Activated naive CD4-positive, alpha-beta T cell treated with anti-CD3 and anti-CD28 coated beads for 36 hours (primary cell): ENCODE data around the gene PREB. TPM values are rescaled to one million over a fixed set of nuclear protein-coding genes. Genes with fewer than 3 reads are reported as not detected.

Experiments
- CTCF ChIA-PET: fragments of 350-600 bp; sonication (Branson Sonifier 250); formaldehyde crosslinking; loops from one replicate; lab custom pipeline; 2021; ENCODE audit warnings: antibody characterized with exemption; lab: Charles Lee
- DNase-seq: peaks from one replicate; pipeline ENCODE4 v3.0.0-alpha.2; 2020
- H3K27ac Mint-ChIP-seq: one replicate; pipeline ENCODE4 v1.8.0; 2021; ENCODE audit warnings: mild to moderate bottlenecking, mixed read lengths
- H3K27me3 Mint-ChIP-seq: one replicate; pipeline ENCODE4 v1.8.0; 2021; ENCODE audit warnings: low read depth, mixed read lengths
- H3K36me3 Mint-ChIP-seq: one replicate; pipeline ENCODE4 v1.8.0; 2021; ENCODE audit warnings: low read depth, mixed read lengths
- H3K4me1 Mint-ChIP-seq: one replicate; pipeline ENCODE4 v1.8.0; 2021; ENCODE audit warnings: low read depth, mixed read lengths
- H3K4me3 Mint-ChIP-seq: one replicate; pipeline ENCODE4 v1.8.0; 2021; ENCODE audit warnings: mild to moderate bottlenecking, moderate library complexity, mixed read lengths
- H3K9me3 Mint-ChIP-seq: one replicate; pipeline ENCODE4 v1.8.0; 2021; ENCODE audit warnings: mixed read lengths
- intact Hi-C: fragments of 100-400 bp; cut with micrococcal nuclease; formaldehyde crosslinking; loops from one replicate; pipeline ENCODE4 v1.15.1; 2023
- total RNA-seq, 2 experiments: library from RNA; stranded (reverse); gene quantifications; one replicate each; pipeline ENCODE4 v1.2.3, GENCODE V29; 2021

The PREB gene
- total RNA-seq, 2 experiments from 2014 or later: 45.2 to 49.5 TPM

GRCh38 chr2:27091746-27092695 lies 42.4 kb downstream of the PREB start:
- intact Hi-C loops: no loop called here
- no peak for DNase-seq

GRCh38 chr2:27089111-27089954 lies 45.1 kb downstream of the PREB start:
- Mint-ChIP-seq H3K4me1 (peaks cover 26% of the 10 kb centered on the region), H3K36me3 (peaks cover 2% of the 10 kb centered on the region), H3K27ac (no peak overlapping the region), H3K4me3 (no peak overlapping the region), H3K9me3 (no peaks in the 10 kb centered on the region), H3K27me3 (no peaks in the 10 kb centered on the region)
- intact Hi-C loops: loop anchor here (5.0 kb wide), 1 partner anchor 43 kb away; the partner anchor contains the start of gene PREB
- no peak for DNase-seq
- CTCF ChIA-PET: interaction anchor here (0.8 to 1.3 kb wide), 4 partner anchors 10 to 214 kb away, joined by 3 to 5 read pairs (median 3); no protein-coding TSS in a partner anchor

More at GRCh38 chr2:27091746-27092695, 42.4 kb downstream of the PREB start:
- Mint-ChIP-seq H3K9me3 (no peaks in the 10 kb centered on the region), H3K36me3 (no peaks in the 10 kb centered on the region), H3K27ac (no peak overlapping the region), H3K4me3 (no peak overlapping the region), H3K4me1 (peaks cover 30% of the 10 kb centered on the region), H3K27me3 (no peaks in the 10 kb centered on the region)
- CTCF ChIA-PET: interaction anchor here (0.8 to 1.5 kb wide), 3 partner anchors 9 to 211 kb away, joined by 3 to 5 read pairs (median 5); no protein-coding TSS in a partner anchor

GRCh38 chr2:27088634-27089033 lies 45.8 kb downstream of the PREB start:
- intact Hi-C loops: loop anchor here (5.0 kb wide), 1 partner anchor 44 kb away; the partner anchor contains the start of gene PREB
- no peak for DNase-seq
- Mint-ChIP-seq H3K4me1 (peaks cover 26% of the 10 kb centered on the region), H3K27ac (no peak overlapping the region), H3K27me3 (no peaks in the 10 kb centered on the region), H3K36me3 (peaks cover 2% of the 10 kb centered on the region), H3K9me3 (no peaks in the 10 kb centered on the region), H3K4me3 (no peak overlapping the region)
- CTCF ChIA-PET: interaction anchor here (0.6 to 2.3 kb wide), 5 partner anchors 38 to 152 kb away, joined by 3 to 8 read pairs (median 8); partner anchors contain the start of genes AGBL5 and PREB

GRCh38 chr2:27087823-27088410 lies 46.5 kb downstream of the PREB start:
- Mint-ChIP-seq H3K4me1 (peaks cover 26% of the 10 kb centered on the region), H3K9me3 (no peaks in the 10 kb centered on the region), H3K27ac (no peak overlapping the region), H3K4me3 (peak overlapping the region; percentile 81), H3K27me3 (no peaks in the 10 kb centered on the region), H3K36me3 (peaks cover 2% of the 10 kb centered on the region)
- no peak for DNase-seq
- CTCF ChIA-PET: interaction anchor here (0.6 to 2.3 kb wide), 6 partner anchors 8 to 152 kb away, joined by 4 to 8 read pairs (median 7); partner anchors contain the start of genes AGBL5 and PREB
- intact Hi-C loops: loop anchor here (5.0 kb wide), 1 partner anchor 44 kb away; the partner anchor contains the start of gene PREB

GRCh38 chr2:27086724-27087593 lies 47.5 kb downstream of the PREB start, which contains the start of gene KHK:
KHK (plus strand) TSS chr2:27086772; CDS start chr2:27087260, 488 bp downstream.
- Mint-ChIP-seq H3K4me1 (peaks cover 26% of the 10 kb centered on the region), H3K27me3 (no peaks in the 10 kb centered on the region), H3K9me3 (no peaks in the 10 kb centered on the region), H3K27ac (peak within 1 kb of the TSS; percentile 63), H3K4me3 (peak within 1 kb of the TSS; percentile 81), H3K36me3 (peaks cover 2% of the 10 kb centered on the region)
- CTCF ChIA-PET: interaction anchor here (0.7 to 2.3 kb wide), 9 partner anchors 9 to 218 kb away, joined by 3 to 8 read pairs (median 5); partner anchors contain the start of genes AGBL5 and PREB
- DNase-seq: peak; percentile 24
- intact Hi-C loops: loop anchor here (1.0 to 5.0 kb wide), 10 partner anchors 16 to 402 kb away; partner anchors contain the start of genes ATRAID, CAD, EIF2B4 and IFT172

GRCh38 chr2:27086090-27086723 lies 48.2 kb downstream of the PREB start:
- CTCF ChIA-PET: interaction anchor here (1.2 to 2.2 kb wide), 6 partner anchors 12 to 179 kb away, joined by 3 to 8 read pairs (median 5); partner anchors contain the start of genes AGBL5 and PREB
- H3K9me3 Mint-ChIP-seq: no peaks in the 10 kb centered on the region
- no peaks in the 10 kb centered on the region for H3K27me3 Mint-ChIP-seq
- intact Hi-C loops: loop anchor here (1.0 to 5.0 kb wide), 10 partner anchors 15 to 403 kb away; partner anchors contain the start of genes ATRAID, CAD, EIF2B4 and IFT172
- peak overlapping the region; percentile 81 for H3K4me3 Mint-ChIP-seq
- DNase-seq: peak; percentile 96
- H3K27ac Mint-ChIP-seq: peak overlapping the region; percentile 63
- peaks cover 2% of the 10 kb centered on the region for H3K36me3 Mint-ChIP-seq
- peaks cover 30% of the 10 kb centered on the region for H3K4me1 Mint-ChIP-seq

- intact Hi-C loops: loop anchor here (1.0 to 5.0 kb wide), 10 partner anchors 14 to 404 kb away; partner anchors contain the start of genes ATRAID, CAD, EIF2B4 and IFT172
- H3K4me1 Mint-ChIP-seq: peaks cover 34% of the 10 kb centered on the region
- no peaks in the 10 kb centered on the region for H3K27me3 Mint-ChIP-seq
- no peaks in the 10 kb centered on the region for H3K9me3 Mint-ChIP-seq
- H3K4me3 Mint-ChIP-seq: peak overlapping the region; percentile 81
- no peak overlapping the region for H3K27ac Mint-ChIP-seq
- CTCF ChIA-PET: interaction anchor here (1.3 to 3.1 kb wide), 3 partner anchors 11 to 35 kb away, joined by 4 to 13 read pairs (median 5); partner anchors contain the start of gene OST4
- H3K36me3 Mint-ChIP-seq: peaks cover 2% of the 10 kb centered on the region
- DNase-seq: peak; percentile 48
Observed at GRCh38 chr2:27085673-27086089, 48.8 kb downstream of the PREB start.

GRCh38 chr2:27085062-27085672 lies 49.3 kb downstream of the PREB start:
- intact Hi-C loops: loop anchor here (5.0 kb wide), 1 partner anchor 47 kb away; the partner anchor contains the start of gene PREB
- H3K27ac Mint-ChIP-seq: no peak overlapping the region
- H3K36me3 Mint-ChIP-seq: peaks cover 2% of the 10 kb centered on the region
- CTCF ChIA-PET: interaction anchor here (1.3 to 3.1 kb wide), 3 partner anchors 11 to 35 kb away, joined by 4 to 13 read pairs (median 5); partner anchors contain the start of gene OST4
- no peaks in the 10 kb centered on the region for H3K27me3 Mint-ChIP-seq
- no peak for DNase-seq
- peak overlapping the region; percentile 81 for H3K4me3 Mint-ChIP-seq
- H3K4me1 Mint-ChIP-seq: peaks cover 35% of the 10 kb centered on the region
- H3K9me3 Mint-ChIP-seq: no peaks in the 10 kb centered on the region

GRCh38 chr2:27084297-27085061 lies 50.0 kb downstream of the PREB start:
- H3K36me3 Mint-ChIP-seq: peaks cover 2% of the 10 kb centered on the region
- no peaks in the 10 kb centered on the region for H3K27me3 Mint-ChIP-seq
- DNase-seq: no peak
- CTCF ChIA-PET: interaction anchor here (1.3 to 3.1 kb wide), 3 partner anchors 10 to 34 kb away, joined by 4 to 13 read pairs (median 5); partner anchors contain the start of gene OST4
- H3K4me1 Mint-ChIP-seq: peaks cover 31% of the 10 kb centered on the region
- no peaks in the 10 kb centered on the region for H3K9me3 Mint-ChIP-seq
- H3K27ac Mint-ChIP-seq: no peak overlapping the region
- H3K4me3 Mint-ChIP-seq: no peak overlapping the region
- intact Hi-C loops: loop anchor here (5.0 kb wide), 1 partner anchor 48 kb away; the partner anchor contains the start of gene PREB
